ENCODE results near the gene IFNG-AS1. TPM values are rescaled to one million over a fixed set of nuclear protein-coding genes. Genes with fewer than 3 reads are reported as not detected.

Gene IFNG-AS1
- total and polyA plus RNA-seq, 3 experiments from 2014 or later = 0.95 to 35.4 (median 1.6) TPM

DNA sequence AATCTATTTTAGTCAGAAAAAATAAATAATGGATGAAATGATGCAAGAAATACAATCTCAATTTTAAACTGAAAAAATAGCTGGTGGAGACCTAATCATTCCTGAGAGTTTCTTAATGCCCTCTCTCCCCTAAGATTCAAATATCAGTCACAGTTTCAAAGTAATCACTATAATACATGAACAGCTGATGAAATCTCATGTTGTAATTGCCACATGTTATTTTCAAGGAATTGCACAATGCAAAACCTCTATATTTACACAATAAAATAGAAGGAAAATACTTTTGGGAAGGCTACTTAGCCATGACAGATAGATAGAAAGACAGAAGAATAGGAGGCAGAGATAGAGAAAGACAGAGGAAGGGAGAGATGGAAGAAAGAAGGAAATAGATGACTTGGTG is 18.2 kb downstream of the IFNG-AS1 start:
- DNase-seq = no peak
- Histone ChIP-seq H3K4me3 (ENCODE audit: low read length) (no peak overlapping the region), H3K36me3 (ENCODE audit: insufficient read depth, low read length) (no peaks in the 10 kb centered on the region), H3K4me1 (ENCODE audit: insufficient read depth, low read length) (peaks cover 11% of the 10 kb centered on the region), H3K9me3 (ENCODE audit: low read length) (no peaks in the 10 kb centered on the region), H3K27me3 (ENCODE audit: insufficient read depth, low read length, poor library complexity, severe bottlenecking) (no peaks in the 10 kb centered on the region), H3K27ac (ENCODE audit: low read depth, low read length) (no peak overlapping the region)
- H3K4me3 Mint-ChIP-seq = no peak overlapping the region
- ChIA-PET CTCF (interaction anchor here (0.9 to 1.6 kb wide), 2 partner anchors 16 to 33 kb away, joined by 4 to 5 read pairs; no protein-coding TSS in a partner anchor), POLR2A (interaction anchor here (0.6 kb wide), 1 partner anchor 696 kb away, joined by 12 read pairs; no protein-coding TSS in a partner anchor)
- H3K4me1 Mint-ChIP-seq = peaks cover 40 to 54% (median 48%) of the 10 kb centered on the region in 3 donors
- peak overlapping the region in 2 of 8 donors; percentile 11 to 40 for H3K27ac Mint-ChIP-seq
- peaks cover 4 to 60% (median 14%) of the 10 kb centered on the region in 3 donors for H3K36me3 Mint-ChIP-seq
- H3K9me3 Mint-ChIP-seq = no peaks in the 10 kb centered on the region
- no peaks in the 10 kb centered on the region for H3K27me3 Mint-ChIP-seq

DNA sequence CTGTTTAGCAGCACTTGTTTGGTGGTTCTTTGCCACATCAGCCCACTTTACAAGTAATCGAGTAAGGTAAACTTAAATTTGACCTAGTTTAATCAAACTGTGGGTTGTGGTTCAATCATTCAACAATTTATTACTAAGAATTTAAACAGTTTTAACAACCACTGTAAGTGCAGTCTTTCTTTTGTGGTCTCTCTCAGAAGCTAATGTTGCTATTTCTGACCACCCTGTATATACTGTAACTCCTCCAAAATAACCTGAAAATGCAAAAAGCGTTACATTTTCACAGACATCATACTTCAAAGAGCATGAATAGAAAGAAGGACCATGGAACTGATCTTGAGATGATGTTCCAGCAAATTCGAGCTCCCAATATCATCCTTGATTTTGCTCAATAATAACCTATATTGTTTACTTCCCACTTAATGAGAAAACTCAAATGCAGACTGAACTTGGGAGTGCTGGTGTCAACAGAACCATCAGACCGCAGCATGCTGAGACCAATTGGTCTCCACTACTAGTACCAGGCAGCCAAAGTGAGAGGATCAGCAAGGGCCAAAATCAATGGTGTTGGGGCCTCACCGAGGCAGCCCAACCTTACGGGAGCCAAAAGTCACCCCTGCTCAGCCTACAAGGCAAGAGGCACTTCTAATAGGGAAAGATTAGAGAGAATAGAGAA is 22.1 kb downstream of the IFNG-AS1 start:
- H3K36me3 Mint-ChIP-seq = peaks cover 11 to 59% (median 21%) of the 10 kb centered on the region in 3 donors
- Histone ChIP-seq H3K4me3 (ENCODE audit: low read length) (no peak overlapping the region), H3K4me1 (ENCODE audit: insufficient read depth, low read length) (peaks cover 11% of the 10 kb centered on the region), H3K36me3 (ENCODE audit: insufficient read depth, low read length) (no peaks in the 10 kb centered on the region), H3K9me3 (ENCODE audit: low read length) (no peaks in the 10 kb centered on the region), H3K27ac (ENCODE audit: low read depth, low read length) (no peak overlapping the region), H3K27me3 (ENCODE audit: insufficient read depth, low read length, poor library complexity, severe bottlenecking) (no peaks in the 10 kb centered on the region)
- ChIA-PET POLR2A (interaction anchor here (0.7 kb wide), 1 partner anchor 112 kb away, joined by 3 read pairs; no protein-coding TSS in a partner anchor), CTCF (interaction anchor here (1.0 to 1.7 kb wide), 5 partner anchors 8 to 29 kb away, joined by 3 to 5 read pairs (median 4); partner anchors contain the start of gene IFNG-AS1)
- H3K4me1 Mint-ChIP-seq = peaks cover 34 to 50% (median 48%) of the 10 kb centered on the region in 3 donors
- H3K27ac Mint-ChIP-seq = peak overlapping the region in 7 of 8 donors; percentile 17 to 79 (median 43)
- peak overlapping the region in 6 of 7 donors; percentile 10 to 63 (median 50) for H3K4me3 Mint-ChIP-seq
- H3K27me3 Mint-ChIP-seq = no peaks in the 10 kb centered on the region
- DNase-seq = no peak
- no peaks in the 10 kb centered on the region for H3K9me3 Mint-ChIP-seq

DNA sequence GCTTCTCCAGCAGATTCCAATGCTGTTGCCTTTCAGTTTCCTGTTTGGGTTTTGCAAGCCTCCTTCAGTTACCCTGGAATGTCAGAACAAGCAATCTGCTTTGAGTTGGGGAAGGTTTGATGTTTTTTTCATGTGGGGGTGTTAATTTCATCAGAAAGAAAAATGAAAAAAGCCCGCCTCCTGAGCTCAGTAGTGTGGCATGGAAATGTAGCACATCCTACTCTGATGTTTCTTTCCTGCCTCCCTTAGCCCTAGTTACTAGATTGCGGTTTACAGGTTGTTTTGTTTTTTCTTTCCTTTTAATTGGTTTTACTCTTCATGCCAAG is 22.6 kb downstream of the IFNG-AS1 start:
- no peaks in the 10 kb centered on the region for H3K9me3 Mint-ChIP-seq
- POLR2A ChIA-PET = no interaction called here
- Histone ChIP-seq H3K4me1 (ENCODE audit: insufficient read depth, low read length) (peaks cover 11% of the 10 kb centered on the region), H3K4me3 (ENCODE audit: low read length) (no peak overlapping the region), H3K36me3 (ENCODE audit: insufficient read depth, low read length) (no peaks in the 10 kb centered on the region), H3K9me3 (ENCODE audit: low read length) (no peaks in the 10 kb centered on the region), H3K27ac (ENCODE audit: low read depth, low read length) (no peak overlapping the region), H3K27me3 (ENCODE audit: insufficient read depth, low read length, poor library complexity, severe bottlenecking) (no peaks in the 10 kb centered on the region)
- H3K4me3 Mint-ChIP-seq = peak overlapping the region in 5 of 7 donors; percentile 45 to 63 (median 50)
- no peaks in the 10 kb centered on the region for H3K27me3 Mint-ChIP-seq
- DNase-seq = no peak
- CTCF ChIA-PET = interaction anchor here (1.0 to 1.7 kb wide), 5 partner anchors 8 to 28 kb away, joined by 3 to 5 read pairs (median 4); partner anchors contain the start of gene IFNG-AS1
- peaks cover 12 to 59% (median 26%) of the 10 kb centered on the region in 3 donors for H3K36me3 Mint-ChIP-seq
- peaks cover 37 to 54% (median 53%) of the 10 kb centered on the region in 3 donors for H3K4me1 Mint-ChIP-seq
- peak overlapping the region in 7 of 8 donors; percentile 34 to 90 (median 70) for H3K27ac Mint-ChIP-seq

DNA sequence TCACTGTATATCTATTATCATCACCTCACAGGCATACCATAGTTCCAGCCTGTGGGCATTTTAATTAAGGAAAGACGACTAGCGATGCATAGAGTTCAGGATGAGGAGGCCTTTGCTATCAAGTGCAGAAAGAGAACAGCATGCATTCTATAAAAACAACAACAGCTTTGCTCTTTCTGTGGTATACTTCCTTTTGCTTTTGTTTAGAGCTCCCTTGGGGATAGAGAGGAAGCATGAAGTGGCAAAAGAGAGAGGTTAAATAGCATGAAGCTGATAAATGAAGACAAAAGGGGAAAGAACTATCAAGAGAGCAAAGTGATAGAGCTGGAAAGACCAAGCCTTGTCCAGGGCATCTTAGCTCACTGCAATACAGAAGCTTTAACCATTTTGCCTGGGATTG is 23.5 kb downstream of the IFNG-AS1 start:
- ChIA-PET CTCF (interaction anchor here (1.0 to 1.3 kb wide), 3 partner anchors 9 to 28 kb away, joined by 3 to 4 read pairs (median 3); partner anchors contain the start of gene IFNG-AS1), POLR2A (no interaction called here)
- Mint-ChIP-seq H3K27me3 (no peaks in the 10 kb centered on the region), H3K4me3 (no peak overlapping the region), H3K36me3 (peaks cover 13 to 56% (median 26%) of the 10 kb centered on the region in 3 donors), H3K4me1 (peaks cover 44 to 60% (median 58%) of the 10 kb centered on the region in 3 donors), H3K9me3 (no peaks in the 10 kb centered on the region), H3K27ac (peak overlapping the region in 4 of 8 donors; percentile 6 to 79 (median 66))
- Histone ChIP-seq H3K27me3 (ENCODE audit: insufficient read depth, low read length, poor library complexity, severe bottlenecking) (no peaks in the 10 kb centered on the region), H3K9me3 (ENCODE audit: low read length) (no peaks in the 10 kb centered on the region), H3K27ac (ENCODE audit: low read depth, low read length) (no peak overlapping the region), H3K36me3 (ENCODE audit: insufficient read depth, low read length) (no peaks in the 10 kb centered on the region), H3K4me3 (ENCODE audit: low read length) (no peak overlapping the region), H3K4me1 (ENCODE audit: insufficient read depth, low read length) (peaks cover 11% of the 10 kb centered on the region)
- no peak for DNase-seq

DNA sequence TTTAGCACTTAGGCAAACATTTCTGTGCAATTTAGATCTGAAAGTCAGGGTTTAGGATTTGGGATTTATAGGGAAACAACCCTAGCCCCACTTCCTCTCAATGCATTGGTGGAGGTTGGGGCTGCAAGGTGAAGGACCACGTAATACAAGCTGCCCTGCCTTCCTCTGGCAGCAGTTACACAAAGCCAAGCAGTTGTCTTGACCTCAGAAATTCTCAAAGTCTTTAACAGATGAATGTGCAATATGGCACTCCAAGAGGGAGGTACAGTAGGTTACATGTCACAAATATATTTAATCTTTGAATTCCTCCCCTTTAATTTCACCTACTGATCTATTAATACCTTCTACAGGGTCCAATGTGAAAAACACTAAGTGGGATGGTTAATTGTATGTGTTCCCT is 23.9 kb downstream of the IFNG-AS1 start:
- H3K9me3 Mint-ChIP-seq = no peaks in the 10 kb centered on the region
- Histone ChIP-seq H3K9me3 (ENCODE audit: low read length) (no peaks in the 10 kb centered on the region), H3K27me3 (ENCODE audit: insufficient read depth, low read length, poor library complexity, severe bottlenecking) (no peaks in the 10 kb centered on the region), H3K36me3 (ENCODE audit: insufficient read depth, low read length) (no peaks in the 10 kb centered on the region), H3K27ac (ENCODE audit: low read depth, low read length) (no peak overlapping the region), H3K4me3 (ENCODE audit: low read length) (no peak overlapping the region), H3K4me1 (ENCODE audit: insufficient read depth, low read length) (peaks cover 11% of the 10 kb centered on the region)
- H3K27ac Mint-ChIP-seq = no peak overlapping the region
- no peak for DNase-seq
- H3K36me3 Mint-ChIP-seq = peaks cover 11 to 53% (median 24%) of the 10 kb centered on the region in 3 donors
- no peaks in the 10 kb centered on the region for H3K27me3 Mint-ChIP-seq
- ChIA-PET POLR2A (no interaction called here), CTCF (no interaction called here)
- H3K4me1 Mint-ChIP-seq = peaks cover 49 to 62% (median 61%) of the 10 kb centered on the region in 3 donors
- H3K4me3 Mint-ChIP-seq = no peak overlapping the region

DNA sequence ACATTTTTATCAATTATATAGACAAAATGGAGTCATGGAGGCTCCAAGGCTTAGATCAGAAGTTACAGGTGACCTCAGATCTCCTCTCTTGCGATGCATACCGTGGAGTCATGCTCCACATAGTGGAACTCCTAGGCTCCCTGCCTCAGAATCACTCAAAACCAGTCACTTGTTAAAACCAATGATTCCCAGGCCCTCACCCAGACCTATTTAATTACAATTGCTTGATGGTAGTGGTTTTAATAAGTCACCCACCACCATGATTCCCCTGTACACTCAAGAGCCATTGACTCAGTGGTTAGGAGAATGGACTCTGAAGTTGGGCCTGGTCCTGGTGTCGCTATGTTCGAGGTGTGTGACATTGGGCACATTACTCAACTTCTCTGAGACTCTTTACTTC is 26.9 kb downstream of the IFNG-AS1 start:
- H3K4me3 Mint-ChIP-seq = peak overlapping the region in 1 of 7 donors; percentile 14
- Histone ChIP-seq H3K27me3 (ENCODE audit: insufficient read depth, low read length, poor library complexity, severe bottlenecking) (no peaks in the 10 kb centered on the region), H3K9me3 (ENCODE audit: low read length) (no peaks in the 10 kb centered on the region), H3K4me3 (ENCODE audit: low read length) (no peak overlapping the region), H3K4me1 (ENCODE audit: insufficient read depth, low read length) (peaks cover 6% of the 10 kb centered on the region), H3K36me3 (ENCODE audit: insufficient read depth, low read length) (no peaks in the 10 kb centered on the region), H3K27ac (ENCODE audit: low read depth, low read length) (no peak overlapping the region)
- no peak for DNase-seq
- peaks cover 45 to 54% (median 47%) of the 10 kb centered on the region in 3 donors for H3K4me1 Mint-ChIP-seq
- H3K9me3 Mint-ChIP-seq = no peaks in the 10 kb centered on the region
- POLR2A ChIA-PET = no interaction called here
- peaks cover 13 to 55% (median 38%) of the 10 kb centered on the region in 3 donors for H3K36me3 Mint-ChIP-seq
- H3K27me3 Mint-ChIP-seq = no peaks in the 10 kb centered on the region
- CTCF ChIA-PET = interaction anchor here (1.0 kb wide), 1 partner anchor 12 kb away, joined by 3 read pairs; no protein-coding TSS in a partner anchor
- H3K27ac Mint-ChIP-seq = peak overlapping the region in 2 of 8 donors; percentile 2 to 14

DNA sequence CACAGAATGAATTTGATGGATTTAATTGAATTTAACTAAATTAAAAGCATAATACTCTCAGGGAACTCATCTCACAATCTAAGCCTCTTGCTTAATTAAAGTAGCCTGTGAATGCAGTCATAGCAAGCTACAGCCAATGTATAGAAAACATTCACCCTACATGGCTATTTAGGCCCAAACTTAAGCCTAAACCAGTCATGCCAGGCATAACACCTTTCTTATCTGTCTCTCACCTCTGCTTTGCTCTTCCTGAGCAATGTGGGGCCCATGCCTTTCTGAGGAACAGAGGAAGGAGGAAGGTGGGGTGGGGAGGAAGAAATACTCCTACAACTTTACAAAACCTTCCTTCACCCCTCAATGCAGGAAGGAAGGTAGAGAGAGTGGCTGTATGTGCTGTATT is 29.1 kb downstream of the IFNG-AS1 start:
- no peak overlapping the region for H3K4me3 ChIP-seq (ENCODE audit: low read length)
- no peak for DNase-seq
- CTCF ChIA-PET = no interaction called here
- no peaks in the 10 kb centered on the region for H3K9me3 Mint-ChIP-seq
- no peaks in the 10 kb centered on the region for H3K9me3 ChIP-seq (ENCODE audit: low read length)
- peaks cover 27 to 37% (median 29%) of the 10 kb centered on the region in 3 donors for H3K4me1 Mint-ChIP-seq
- H3K27me3 ChIP-seq (ENCODE audit: insufficient read depth, low read length, poor library complexity, severe bottlenecking) = no peaks in the 10 kb centered on the region
- peaks cover 17 to 57% (median 41%) of the 10 kb centered on the region in 3 donors for H3K36me3 Mint-ChIP-seq
- H3K27ac ChIP-seq (ENCODE audit: low read depth, low read length) = no peak overlapping the region
- no peaks in the 10 kb centered on the region for H3K36me3 ChIP-seq (ENCODE audit: insufficient read depth, low read length)
- POLR2A ChIA-PET = no interaction called here
- no peaks in the 10 kb centered on the region for H3K4me1 ChIP-seq (ENCODE audit: insufficient read depth, low read length)
- H3K27me3 Mint-ChIP-seq = no peaks in the 10 kb centered on the region
- H3K27ac Mint-ChIP-seq = peak overlapping the region in 4 of 8 donors; percentile 42 to 84 (median 68)
- H3K4me3 Mint-ChIP-seq = no peak overlapping the region

DNA sequence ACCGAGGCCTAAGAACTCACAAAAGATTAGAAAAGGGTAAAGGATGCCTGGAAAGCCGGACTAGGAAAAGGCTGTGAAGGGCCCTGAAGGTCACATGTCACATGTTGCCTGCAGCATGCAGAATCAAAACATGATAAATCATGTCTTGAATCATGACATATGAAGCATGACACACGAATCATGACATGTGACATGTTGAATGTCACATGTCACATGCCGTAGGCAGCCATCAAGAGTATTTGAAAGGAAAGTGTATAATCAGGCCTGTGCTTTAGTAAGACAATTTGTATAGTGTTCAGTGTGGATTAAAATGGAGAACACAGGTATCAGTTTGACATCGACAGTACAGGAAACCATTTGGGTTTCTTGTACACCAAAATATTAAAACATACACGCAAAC is 30.8 kb downstream of the IFNG-AS1 start:
- peaks cover 23 to 32% (median 24%) of the 10 kb centered on the region in 3 donors for H3K4me1 Mint-ChIP-seq
- ChIA-PET CTCF (no interaction called here), POLR2A (no interaction called here)
- no peaks in the 10 kb centered on the region for H3K9me3 Mint-ChIP-seq
- no peak overlapping the region for H3K4me3 ChIP-seq (ENCODE audit: low read length)
- H3K27me3 ChIP-seq (ENCODE audit: insufficient read depth, low read length, poor library complexity, severe bottlenecking) = no peaks in the 10 kb centered on the region
- no peaks in the 10 kb centered on the region for H3K36me3 ChIP-seq (ENCODE audit: insufficient read depth, low read length)
- H3K4me3 Mint-ChIP-seq = no peak overlapping the region
- H3K27me3 Mint-ChIP-seq = no peaks in the 10 kb centered on the region
- H3K36me3 Mint-ChIP-seq = peaks cover 24 to 57% (median 38%) of the 10 kb centered on the region in 3 donors
- H3K9me3 ChIP-seq (ENCODE audit: low read length) = no peaks in the 10 kb centered on the region
- no peak for DNase-seq
- H3K27ac ChIP-seq (ENCODE audit: low read depth, low read length) = no peak overlapping the region
- no peaks in the 10 kb centered on the region for H3K4me1 ChIP-seq (ENCODE audit: insufficient read depth, low read length)
- H3K27ac Mint-ChIP-seq = peak overlapping the region in 1 of 8 donors; percentile 6
